K562 (cell line): ENCODE results near the gene TCF23. TPM values are rescaled to one million over a fixed set of nuclear protein-coding genes. Genes with fewer than 3 reads are reported as not detected.

ENCODE experiments used
- CBFB ChIP-seq: sonication (generic); formaldehyde crosslinking; IDR thresholded peaks from 2 replicates; pipeline ENCODE4 v1.4.0; 2020; ENCODE audit warnings: mild to moderate bottlenecking, missing genetic modification reagents
- CBX3 ChIP-seq, 2 experiments: IDR thresholded peaks; 1 replicate in 1 of 2; 2 replicates in 1 of 2; pipeline ENCODE4 v1.6.1; 2012; ENCODE audit warnings: inconsistent platforms in 2 of 2, low read length in 2 of 2, borderline replicate concordance in 1 of 2, control low read depth in 1 of 2
- DACH1 ChIP-seq: fragments of 450-650 bp; IDR thresholded peaks from 2 replicates; pipeline ENCODE4 v1.6.1; 2018; ENCODE audit not compliant: partially characterized antibody
- EP400 ChIP-seq: fragments of 450-650 bp; IDR thresholded peaks from 2 replicates; pipeline ENCODE4 v1.6.1; 2017; ENCODE audit warnings: antibody characterized with exemption, mild to moderate bottlenecking, moderate library complexity
- GABPB2 ChIP-seq: fragments of 250-450 bp; sonication (Bioruptor Pico); conservative IDR thresholded peaks from 2 replicates; pipeline ENCODE4 v1.5.1; 2021; ENCODE audit warnings: mild to moderate bottlenecking
- GTF3C2 ChIP-seq: IDR thresholded peaks from 3 replicates; pipeline ENCODE4 v1.6.1; 2011; ENCODE audit warnings: borderline replicate concordance, mild to moderate bottlenecking, moderate library complexity; ENCODE audit not compliant: insufficient read length; ENCODE audit errors: extremely low read depth
- HINFP ChIP-seq: fragments of 450-650 bp; conservative IDR thresholded peaks from 2 replicates; pipeline ENCODE4 v1.6.1; 2016; ENCODE audit warnings: missing genetic modification characterization, low read depth, mild to moderate bottlenecking, control low read depth, missing compliant biosample characterization
- HLTF ChIP-seq: fragments of 450-650 bp; IDR thresholded peaks from 2 replicates; pipeline ENCODE4 v1.6.1; 2016
- L3MBTL2 ChIP-seq: fragments of 450-650 bp; IDR thresholded peaks from 2 replicates; pipeline ENCODE4 v1.6.1; 2016; ENCODE audit warnings: mild to moderate bottlenecking, moderate library complexity
- MAFG ChIP-seq: fragments of 450-650 bp; conservative IDR thresholded peaks from 2 replicates; pipeline ENCODE4 v1.6.1; 2016; ENCODE audit warnings: missing genetic modification characterization, missing compliant biosample characterization
- MAZ ChIP-seq, 2 experiments: fragments of 450-650 bp in 1 of 2; sonication (generic) in 1 of 2; formaldehyde crosslinking; IDR thresholded peaks in 1 of 2; conservative IDR thresholded peaks in 1 of 2; 2 replicates each; pipeline versions ENCODE4 v1.4.0 to v1.5.0; 2020; ENCODE audit warnings: mild to moderate bottlenecking in 1 of 2, missing genetic modification reagents in 1 of 2
- PATZ1 ChIP-seq: fragments of 250-450 bp; sonication (Bioruptor Pico); IDR thresholded peaks from 2 replicates; pipeline ENCODE4 v1.5.0; 2020; ENCODE audit warnings: mild to moderate bottlenecking, borderline replicate concordance
- POLR2G ChIP-seq: fragments of 200-400 bp; formaldehyde crosslinking; IDR thresholded peaks from 2 replicates; pipeline ENCODE4 v1.6.1; 2017; ENCODE audit warnings: low read depth, mild to moderate bottlenecking, antibody characterized with exemption, low read length, moderate library complexity
- POLR3A ChIP-seq: IDR thresholded peaks from 2 replicates; pipeline ENCODE4 v1.6.1; 2011; ENCODE audit warnings: borderline replicate concordance, mild to moderate bottlenecking, moderate library complexity; ENCODE audit not compliant: insufficient read length, insufficient read depth; ENCODE audit errors: extremely low read depth
- SP1 ChIP-seq: sonication (generic); formaldehyde crosslinking; IDR thresholded peaks from 2 replicates; pipeline ENCODE4 v1.8.1; 2022; ENCODE audit warnings: mild to moderate bottlenecking, missing genetic modification reagents
- SUPT5H ChIP-seq: fragments of 450-650 bp; IDR thresholded peaks from 2 replicates; pipeline ENCODE4 v1.6.1; 2016
- YY1 ChIP-seq, 3 experiments: IDR thresholded peaks; 2 replicates each; pipeline ENCODE4 v1.6.1; 2011; ENCODE audit warnings: low read length in 2 of 3, mild to moderate bottlenecking in 2 of 3, moderate library complexity in 2 of 3, borderline replicate concordance in 1 of 3, control low read depth in 1 of 3, low read depth in 1 of 3; ENCODE audit not compliant: insufficient read depth in 3 of 3, insufficient replicate concordance in 2 of 3, control insufficient read depth in 1 of 3, insufficient read length in 1 of 3; ENCODE audit errors: extremely low read depth in 1 of 3
- ZBED1 ChIP-seq: IDR thresholded peaks from 2 replicates; pipeline ENCODE4 v1.6.1; 2014
- ZFP30 ChIP-seq: fragments of 250-450 bp; sonication (Bioruptor Pico); IDR thresholded peaks from 2 replicates; pipeline ENCODE4 v1.8.0; 2022; ENCODE audit warnings: moderate library complexity, mild to moderate bottlenecking, inconsistent platforms, borderline replicate concordance
- ZNF766 ChIP-seq: fragments of 200-800 bp; sonication (Bioruptor generic); conservative IDR thresholded peaks from 2 replicates; pipeline ENCODE4 v1.6.1; 2016; ENCODE audit warnings: missing genetic modification characterization, missing compliant biosample characterization
- polyA plus RNA-seq, 8 experiments: library from polyadenylated mRNA; depleted of rRNA in 4 of 8; stranded (reverse) in 5 of 8; unstranded in 3 of 8; fragments of >200 nt; fragmentation: Nextera tagmentation in 2 of 8; fragmentation: Illumina TruSeq in 1 of 8; extraction: Ambion mirVana in 2 of 8; extraction: Trizol in 1 of 8; gene quantifications; 2 replicates each; pipeline versions ENCODE4 v1.2.1 to v1.2.3, GENCODE V29; 2011 to 2014; ENCODE audit warnings: inconsistent platforms in 1 of 8, missing spikeins in 1 of 8
- total RNA-seq, 7 experiments: library from RNA; depleted of rRNA in 6 of 7; stranded (reverse); fragments of >200 nt in 6 of 7; fragmentation: Illumina TruSeq in 2 of 7; extraction: Trizol in 2 of 7; gene quantifications; 2 replicates each; pipeline versions ENCODE4 v1.2.1 to v1.2.3, GENCODE V29; 2011 to 2021; ENCODE audit warnings: low replicate concordance in 1 of 7

TCF23 gene
- total and polyA plus RNA-seq, 9 of the 15 experiments (the other 6 are each of a cell fraction or from before 2014, with no cell fraction given), result 0.07 TPM; not detected in 8

DNA sequence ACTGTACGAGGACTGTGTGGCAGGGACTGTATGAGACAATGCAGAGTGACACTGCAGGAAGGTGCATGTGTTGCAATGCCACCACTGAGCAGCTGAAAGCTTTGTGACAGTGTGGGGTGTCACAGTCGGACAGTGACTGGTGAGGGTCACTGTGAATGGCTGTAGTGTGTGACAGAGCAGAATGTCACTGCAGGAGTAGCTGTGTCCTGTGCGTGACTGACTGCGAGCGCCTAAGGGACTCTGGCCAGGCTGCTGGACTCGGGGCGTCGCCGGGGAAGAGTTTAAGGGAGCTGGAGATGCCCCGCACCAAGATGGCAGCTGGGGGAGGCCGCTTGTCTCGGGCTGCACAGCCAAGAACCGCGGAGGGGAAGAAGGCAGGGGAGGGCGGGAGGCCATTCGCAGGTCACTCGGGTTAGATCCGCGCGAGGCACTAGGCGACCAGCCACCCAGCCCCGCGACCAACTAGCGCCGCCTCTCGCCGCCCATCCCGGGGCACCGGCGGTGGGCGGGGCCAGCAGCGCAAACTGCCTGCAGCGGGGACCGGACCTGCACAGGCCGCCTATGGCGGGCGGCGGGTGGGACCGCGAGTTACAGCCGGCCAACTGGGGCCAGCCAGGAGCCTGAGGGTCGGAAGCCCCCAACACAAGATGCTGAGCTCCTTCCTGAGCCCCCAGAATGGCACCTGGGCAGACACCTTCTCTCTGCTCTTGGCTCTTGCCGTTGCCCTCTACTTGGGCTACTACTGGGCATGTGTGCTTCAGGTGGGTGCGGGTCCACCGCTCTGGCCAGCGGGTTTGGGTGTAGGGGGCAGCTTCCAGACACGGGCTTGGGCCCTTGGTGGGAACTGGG is 25.3 kb upstream of the TCF23 start, which contains the start of gene ABHD1 (continued):
- TF ChIP-seq GTF3C2 (no peak), YY1 (IDR thresholded peaks at IDR 0.05; ENCODE audit: borderline replicate concordance in 1 of 3, control insufficient read depth in 1 of 3, extremely low read depth in 1 of 3, insufficient read depth in 3 of 3, insufficient read length in 1 of 3, insufficient replicate concordance in 2 of 3, low read depth in 1 of 3, low read length in 2 of 3) (peak; percentile 70 to 91 (median 85)), ZNF766 (CRISPR knock-in tag) (0 out of 2 replicates have a peak, but pooled peaks have one; percentile 35), SUPT5H (peak; percentile 51), MAFG (tag) (no peak; the same call in 1 of the 2 replicates), HINFP (tag) (no peak), CBFB (CRISPR knock-in tag) (no peak), HLTF (no peak), EP400 (no peak), MAZ (CRISPR knock-in tag; conservative IDR thresholded peaks at IDR 0.05 in 1 of 2, IDR thresholded peaks at IDR 0.05 in 1 of 2) (peak; percentile 36 to 77; a peak in 2 of 4 replicates), PATZ1 (CRISPR knock-in tag) (no peak), GABPB2 (no peak), ZFP30 (CRISPR knock-in tag) (no peak), POLR2G (peak; percentile 77), CBX3 (IDR thresholded peaks at IDR 0.05; ENCODE audit: borderline replicate concordance in 1 of 2, low read length in 2 of 2) (no peak), POLR3A (no peak), DACH1 (no peak), SP1 (CRISPR knock-in tag) (peak; percentile 79; the same call in 1 of the 2 replicates), ZBED1 (no peak), L3MBTL2 (0 out of 2 replicates have a peak, but pooled peaks have one; percentile 43)
